Measurements from ENCODE around the gene TIMM50.

TIMM50 gene

DNA sequence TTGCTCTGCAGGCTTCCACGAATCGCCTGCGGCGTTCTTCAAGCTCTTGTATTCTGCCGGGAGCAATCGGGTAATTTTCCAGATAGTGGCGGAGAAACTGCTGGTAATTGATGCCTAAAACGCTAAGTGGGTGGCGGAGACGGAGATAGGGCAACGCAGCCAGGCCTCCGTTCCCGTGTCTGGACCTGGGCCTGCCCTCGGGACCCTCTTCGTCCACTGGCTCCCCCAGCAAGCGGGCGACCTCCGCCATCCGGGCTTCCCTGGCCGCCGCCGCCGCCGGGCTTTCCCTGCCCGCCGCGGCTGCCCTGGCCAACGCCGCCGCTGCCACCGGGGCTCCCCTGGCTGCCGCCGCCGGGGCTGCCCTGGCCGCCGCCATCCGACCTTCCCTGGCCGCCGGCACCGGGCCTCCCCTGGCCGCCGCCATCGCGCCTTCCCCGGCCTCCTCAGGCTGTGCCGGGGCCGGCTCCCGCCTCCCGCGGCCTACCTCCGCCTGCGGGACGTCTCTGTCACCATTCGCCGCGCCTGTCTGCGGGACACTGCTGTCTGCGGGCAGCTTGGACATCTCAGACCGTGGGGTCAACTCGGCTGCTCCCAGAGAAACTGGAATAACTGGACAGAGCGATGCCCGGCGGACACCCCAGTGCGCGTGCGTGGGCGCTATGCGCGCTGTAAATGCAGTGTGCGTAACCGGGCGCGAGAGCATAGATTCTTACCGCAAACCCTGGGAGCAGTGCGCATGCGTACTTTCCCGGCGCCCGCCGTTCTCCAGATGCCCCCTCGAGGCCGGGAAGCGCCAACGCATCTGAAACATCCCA is 59.1 kb downstream of the TIMM50 start, which contains the start of gene EID2:
Gene EID2 (minus strand): TSS at position 644 of the 815 bp plus-strand sequence. CDS start 82 bp downstream, at position 562.
- DNase-seq, result peak; percentile 91

GRCh38 chr19:39540333-39540673 is 59.7 kb downstream of the TIMM50 start:
- no peak for DNase-seq
